ENCODE measurements around the gene SP100.

Gene SP100

GRCh38 chr2:230590333-230590732 lies 174.3 kb downstream of the SP100 start:
- no peaks in the 10 kb centered on the region for H3K27me3 ChIP-seq (ENCODE audit: low read depth, low read length)
- H3K9me3 ChIP-seq (ENCODE audit: control insufficient read depth in 1 of 2, low read length in 2 of 2): no peaks in the 10 kb centered on the region
- no peaks in the 10 kb centered on the region for H3K4me1 ChIP-seq (ENCODE audit: control insufficient read depth in 1 of 2, insufficient read depth in 2 of 2, low read length in 2 of 2)
- no peak overlapping the region for H3K4me3 ChIP-seq (ENCODE audit: low read depth in 1 of 2, low read length in 2 of 2)
- H3K27ac ChIP-seq (ENCODE audit: low read length): no peak overlapping the region
- H3K36me3 ChIP-seq (ENCODE audit: control insufficient read depth in 1 of 2, insufficient read depth in 2 of 2, low read length in 2 of 2): no peaks in the 10 kb centered on the region

- no peak overlapping the region for H3K27ac ChIP-seq (ENCODE audit: low read length)
Observed at GRCh38 chr2:230591850-230592249, 175.8 kb downstream of the SP100 start.

GRCh38 chr2:230592775-230593174 lies 176.8 kb downstream of the SP100 start:
- no peaks in the 10 kb centered on the region for H3K9me3 ChIP-seq (ENCODE audit: control insufficient read depth in 1 of 2, low read length in 2 of 2)
- H3K4me3 ChIP-seq (ENCODE audit: low read depth in 1 of 2, low read length in 2 of 2): no peak overlapping the region
- H3K4me1 ChIP-seq (ENCODE audit: control insufficient read depth in 1 of 2, insufficient read depth in 2 of 2, low read length in 2 of 2): no peaks in the 10 kb centered on the region
- no peaks in the 10 kb centered on the region for H3K27me3 ChIP-seq (ENCODE audit: low read depth, low read length)
- no peak overlapping the region for H3K27ac ChIP-seq (ENCODE audit: low read length)
- H3K36me3 ChIP-seq (ENCODE audit: control insufficient read depth in 1 of 2, insufficient read depth in 2 of 2, low read length in 2 of 2): no peaks in the 10 kb centered on the region

More at GRCh38 chr2:230591850-230592249, 175.8 kb downstream of the SP100 start:
- Histone ChIP-seq H3K4me3 (ENCODE audit: low read depth in 1 of 2, low read length in 2 of 2) (no peak overlapping the region), H3K9me3 (ENCODE audit: control insufficient read depth in 1 of 2, low read length in 2 of 2) (no peaks in the 10 kb centered on the region), H3K4me1 (ENCODE audit: control insufficient read depth in 1 of 2, insufficient read depth in 2 of 2, low read length in 2 of 2) (no peaks in the 10 kb centered on the region), H3K27me3 (ENCODE audit: low read depth, low read length) (no peaks in the 10 kb centered on the region), H3K36me3 (ENCODE audit: control insufficient read depth in 1 of 2, insufficient read depth in 2 of 2, low read length in 2 of 2) (no peaks in the 10 kb centered on the region)
